H9 (cell line): ENCODE data around the gene EPAS1. TPM values are rescaled to one million over a fixed set of nuclear protein-coding genes. Genes with fewer than 3 reads are reported as not detected.

Experiments
- DNase-seq: peaks from one replicate; pipeline ENCODE4 v3.0.0-alpha.2; 2017
- H2AFZ ChIP-seq: one replicate; pipeline ENCODE4 v1.6.1; 2013; ENCODE audit warnings: mild to moderate bottlenecking, low read length, control low read depth, moderate library complexity
- H2AK5ac ChIP-seq: 2 replicates; pipeline ENCODE4 v1.6.1; 2013; ENCODE audit warnings: low read length, control low read depth, mixed read lengths; ENCODE audit not compliant: insufficient read length
- H2BK120ac ChIP-seq: one replicate; pipeline ENCODE4 v1.6.1; 2013; ENCODE audit warnings: low read depth, mild to moderate bottlenecking, low read length, control low read depth, inconsistent platforms; ENCODE audit not compliant: poor library complexity, severe bottlenecking
- H2BK12ac ChIP-seq: 2 replicates; pipeline ENCODE4 v1.6.1; 2013; ENCODE audit warnings: low read length, control low read depth, mixed read lengths, low read depth; ENCODE audit not compliant: insufficient read length
- H2BK15ac ChIP-seq: 2 replicates; pipeline ENCODE4 v1.6.1; 2013; ENCODE audit warnings: low read depth, low read length, control low read depth
- H2BK20ac ChIP-seq: one replicate; pipeline ENCODE4 v1.6.1; 2013; ENCODE audit warnings: low read depth, mild to moderate bottlenecking, low read length, control low read depth, inconsistent platforms; ENCODE audit not compliant: poor library complexity, severe bottlenecking
- H2BK5ac ChIP-seq: 2 replicates; pipeline ENCODE4 v1.6.1; 2013; ENCODE audit warnings: low read length, control low read depth, mixed read lengths; ENCODE audit not compliant: insufficient read length
- H3K14ac ChIP-seq: 2 replicates; pipeline ENCODE4 v1.6.1; 2013; ENCODE audit warnings: low read length, control low read depth; ENCODE audit not compliant: insufficient read depth
- H3K18ac ChIP-seq: 2 replicates; pipeline ENCODE4 v1.6.1; 2013; ENCODE audit warnings: low read depth, mild to moderate bottlenecking, mixed read lengths, low read length, control low read depth; ENCODE audit not compliant: insufficient read length
- H3K23ac ChIP-seq: 2 replicates; pipeline ENCODE4 v1.6.1; 2013; ENCODE audit warnings: low read length, control low read depth, mixed read lengths, low read depth; ENCODE audit not compliant: insufficient read length
- H3K23me2 ChIP-seq: 2 replicates; pipeline ENCODE4 v1.6.1; 2013; ENCODE audit warnings: low read depth, mild to moderate bottlenecking, mixed read lengths, low read length, control low read depth; ENCODE audit not compliant: insufficient read length, poor library complexity, severe bottlenecking
- H3K27ac ChIP-seq: 2 replicates; pipeline ENCODE4 v1.5.1; 2013; ENCODE audit warnings: low read length, control low read depth, mixed read lengths, low read depth; ENCODE audit not compliant: insufficient read length
- H3K27me3 ChIP-seq: 2 replicates; pipeline ENCODE4 v1.6.1; 2013; ENCODE audit warnings: low read length, control low read depth, inconsistent platforms; ENCODE audit not compliant: insufficient read depth
- H3K4ac ChIP-seq: 2 replicates; pipeline ENCODE4 v1.6.1; 2013; ENCODE audit warnings: low read depth, mild to moderate bottlenecking, control low read depth, inconsistent platforms, low read length, moderate library complexity
- H3K4me1 ChIP-seq: 2 replicates; pipeline ENCODE4 v1.6.1; 2013; ENCODE audit warnings: low read length, control low read depth, inconsistent platforms; ENCODE audit not compliant: insufficient read depth
- H3K4me2 ChIP-seq: 2 replicates; pipeline ENCODE4 v1.6.1; 2013; ENCODE audit warnings: low read length, control low read depth, mixed read lengths; ENCODE audit not compliant: insufficient read length, insufficient read depth
- H3K56ac ChIP-seq: 2 replicates; pipeline ENCODE4 v1.6.1; 2013; ENCODE audit warnings: low read depth, mild to moderate bottlenecking, mixed read lengths, low read length, control low read depth; ENCODE audit not compliant: insufficient read length
- H3K79me1 ChIP-seq: 2 replicates; pipeline ENCODE4 v1.6.1; 2013; ENCODE audit warnings: low read depth, mild to moderate bottlenecking, moderate library complexity, low read length, control low read depth, inconsistent platforms; ENCODE audit not compliant: insufficient read depth, poor library complexity, severe bottlenecking
- H3K79me2 ChIP-seq: 2 replicates; pipeline ENCODE4 v1.6.1; 2013; ENCODE audit warnings: low read length, control low read depth, inconsistent platforms; ENCODE audit not compliant: insufficient read depth
- H3K9ac ChIP-seq: 2 replicates; pipeline ENCODE4 v1.6.1; 2013; ENCODE audit warnings: low read length, control low read depth, mixed read lengths; ENCODE audit not compliant: insufficient read length; ENCODE audit errors: extremely low read depth
- H3K9me3 ChIP-seq: one replicate; pipeline ENCODE4 v1.6.1; 2013; ENCODE audit warnings: low read depth, low read length, inconsistent platforms; ENCODE audit not compliant: control insufficient read depth
- H3T11ph ChIP-seq: one replicate; pipeline ENCODE4 v1.6.1; 2013; ENCODE audit warnings: mild to moderate bottlenecking, low read length, control low read depth, inconsistent platforms
- H4K20me1 ChIP-seq: one replicate; pipeline ENCODE4 v1.6.1; 2013; ENCODE audit not compliant: control insufficient read depth, insufficient read length, insufficient read depth
- H4K5ac ChIP-seq: 2 replicates; pipeline ENCODE4 v1.6.1; 2013; ENCODE audit warnings: low read depth, mild to moderate bottlenecking, mixed read lengths, low read length, control low read depth; ENCODE audit not compliant: insufficient read length
- H4K8ac ChIP-seq: replicated peaks from 2 replicates; pipeline ENCODE4 v1.6.1; 2013; ENCODE audit warnings: low read length, control low read depth, mixed read lengths, low read depth; ENCODE audit not compliant: insufficient read length
- H4K91ac ChIP-seq: 2 replicates; pipeline ENCODE4 v1.6.1; 2013; ENCODE audit warnings: low read depth, mild to moderate bottlenecking, moderate library complexity, mixed read lengths, low read length, control low read depth; ENCODE audit not compliant: insufficient read length
- H3K27ac Mint-ChIP-seq, 3 experiments: 2 replicates in 2 of 3; 3 replicates in 1 of 3; pipeline ENCODE4 v1.8.0; 2020 to 2021; ENCODE audit warnings: mixed read lengths in 3 of 3, mild to moderate bottlenecking in 1 of 3, moderate library complexity in 1 of 3
- H3K27me3 Mint-ChIP-seq: 2 replicates; pipeline ENCODE4 v1.8.0; 2021; ENCODE audit warnings: low read depth, mild to moderate bottlenecking, moderate library complexity, mixed read lengths
- H3K36me3 Mint-ChIP-seq, 3 experiments: 2 replicates in 2 of 3; 3 replicates in 1 of 3; pipeline ENCODE4 v1.8.0; 2020 to 2021; ENCODE audit warnings: low read depth in 3 of 3, mixed read lengths in 3 of 3; ENCODE audit not compliant: insufficient read depth in 1 of 3
- H3K4me1 Mint-ChIP-seq, 2 experiments: 2 replicates each; pipeline ENCODE4 v1.8.0; 2020; ENCODE audit warnings: mixed read lengths in 2 of 2
- H3K4me3 Mint-ChIP-seq, 2 experiments: 2 replicates in 1 of 2; 3 replicates in 1 of 2; pipeline ENCODE4 v1.8.0; 2020 to 2021; ENCODE audit warnings: mild to moderate bottlenecking in 2 of 2, mixed read lengths in 2 of 2, moderate library complexity in 1 of 2
- H3K9me3 Mint-ChIP-seq, 2 experiments: 2 replicates in 1 of 2; 3 replicates in 1 of 2; pipeline ENCODE4 v1.8.0; 2020; ENCODE audit warnings: mild to moderate bottlenecking in 2 of 2, mixed read lengths in 2 of 2, moderate library complexity in 1 of 2
- CTCF ChIP-seq: fragments of 200-600 bp; sonication (generic); conservative IDR thresholded peaks from 3 replicates; pipeline ENCODE4 v1.8.0; 2021; ENCODE audit warnings: antibody characterized with exemption, mild to moderate bottlenecking
- WGBS: extraction: QIAGEN DNeasy Blood & Tissue Kit; methylation state at CpG from one replicate; pipeline ENCODE4 v1.1.7; 2013; ENCODE audit warnings: missing lambda C conversion rate, low lambda C conversion rate, mixed read lengths; ENCODE audit not compliant: insufficient read length; ENCODE audit errors: extremely low coverage; 5-methylcytosine and 5-hydroxymethylcytosine counted together
- total RNA-seq: library from RNA; stranded (reverse); gene quantifications from 2 replicates; pipeline ENCODE4 v1.2.1, GENCODE V29; 2021

EPAS1 gene
- total RNA-seq, 1 experiment from 2014 or later: 1.1 TPM

- TF ChIP-seq CTCF: no peak
- no peaks in the 10 kb centered on the region for H3K27me3 ChIP-seq
- H2BK15ac ChIP-seq: no peak overlapping the region
- no peak overlapping the region for H3K9ac ChIP-seq
- no peak overlapping the region for H4K5ac ChIP-seq
- no peaks in the 10 kb centered on the region for H3K9me3 ChIP-seq
- H2BK12ac ChIP-seq: no peak overlapping the region
- no peak overlapping the region for H2AFZ ChIP-seq
- H3K4me1 ChIP-seq: no peaks in the 10 kb centered on the region; the same call in 1 of the 2 replicates
- no peak overlapping the region for H3K18ac ChIP-seq
- no peak overlapping the region for H3K4me2 ChIP-seq
- H3K36me3 Mint-ChIP-seq: no peaks in the 10 kb centered on the region
- no peak overlapping the region for H2AK5ac ChIP-seq
- H3K14ac ChIP-seq: no peak overlapping the region
- no peak overlapping the region for H3K4me3 Mint-ChIP-seq
- no peaks in the 10 kb centered on the region for H3K79me2 ChIP-seq
- no peaks in the 10 kb centered on the region for H3K23me2 ChIP-seq
- no peak overlapping the region for H3T11ph ChIP-seq
- no peak overlapping the region for H3K27ac ChIP-seq
- H3K23ac ChIP-seq: no peak overlapping the region
- H3K27me3 Mint-ChIP-seq: no peaks in the 10 kb centered on the region; the same call in 1 of the 2 replicates
- H2BK120ac ChIP-seq: no peak overlapping the region
- no peak overlapping the region for H2BK20ac ChIP-seq
- H3K4ac ChIP-seq: no peak overlapping the region
- no CpG with 5 or more reads among the region's 2 CpGs for WGBS
- no peak overlapping the region for H4K91ac ChIP-seq
- no peak overlapping the region; a peak in 1 of 7 replicates for H3K27ac Mint-ChIP-seq
- H3K4me1 Mint-ChIP-seq: peaks cover 26 to 27% of the 10 kb centered on the region in 2 experiments
- no peak for DNase-seq
- no peaks in the 10 kb centered on the region for H3K9me3 Mint-ChIP-seq
- no peaks in the 10 kb centered on the region for H3K79me1 ChIP-seq
- no peak overlapping the region for H2BK5ac ChIP-seq
- H4K8ac ChIP-seq: no peak overlapping the region
- no peak overlapping the region for H3K56ac ChIP-seq
- H4K20me1 ChIP-seq: no peaks in the 10 kb centered on the region
Observed at GRCh38 chr2:46270384-46270783, 26.8 kb upstream of the EPAS1 start.
